Embryonic facial prominence (tissue), 1 donor: Measurements from ENCODE around the gene EHHADH.

Experiments used
- DNase-seq: peaks from one replicate; pipeline ENCODE4 v3.0.0-alpha.2; 2016; ENCODE audit errors: extremely low spot score

The EHHADH gene

DNA sequence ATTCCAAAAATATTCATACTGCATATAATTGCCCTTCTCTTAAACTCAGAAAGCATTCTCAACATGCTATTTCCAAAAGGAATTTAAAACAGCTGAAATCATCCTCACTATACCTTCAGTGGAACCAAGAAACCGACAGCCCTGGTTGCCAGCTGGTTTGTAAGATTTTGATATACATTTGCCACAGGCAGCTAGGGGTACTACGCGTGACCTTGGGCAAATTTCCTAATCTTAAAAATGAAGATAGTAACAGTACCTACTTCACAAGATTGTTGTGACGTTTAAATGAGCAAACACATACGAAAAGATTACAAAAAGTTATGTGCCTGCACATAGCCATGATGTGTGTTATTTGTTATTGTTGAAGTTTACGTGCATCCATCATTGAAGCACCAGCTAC lies 108.3 kb downstream of the EHHADH start:
- DNase-seq: no peak

- DNase-seq: no peak
These were observed 109.1 kb downstream of the EHHADH start for GRCh38 chr3:185144784-185145183.
